ENCODE measurements around the gene LRRC47.

GRCh38 chr1:3787349-3787715, 9.0 kb downstream of the LRRC47 start:
- TF ChIP-seq, protein P1, sequence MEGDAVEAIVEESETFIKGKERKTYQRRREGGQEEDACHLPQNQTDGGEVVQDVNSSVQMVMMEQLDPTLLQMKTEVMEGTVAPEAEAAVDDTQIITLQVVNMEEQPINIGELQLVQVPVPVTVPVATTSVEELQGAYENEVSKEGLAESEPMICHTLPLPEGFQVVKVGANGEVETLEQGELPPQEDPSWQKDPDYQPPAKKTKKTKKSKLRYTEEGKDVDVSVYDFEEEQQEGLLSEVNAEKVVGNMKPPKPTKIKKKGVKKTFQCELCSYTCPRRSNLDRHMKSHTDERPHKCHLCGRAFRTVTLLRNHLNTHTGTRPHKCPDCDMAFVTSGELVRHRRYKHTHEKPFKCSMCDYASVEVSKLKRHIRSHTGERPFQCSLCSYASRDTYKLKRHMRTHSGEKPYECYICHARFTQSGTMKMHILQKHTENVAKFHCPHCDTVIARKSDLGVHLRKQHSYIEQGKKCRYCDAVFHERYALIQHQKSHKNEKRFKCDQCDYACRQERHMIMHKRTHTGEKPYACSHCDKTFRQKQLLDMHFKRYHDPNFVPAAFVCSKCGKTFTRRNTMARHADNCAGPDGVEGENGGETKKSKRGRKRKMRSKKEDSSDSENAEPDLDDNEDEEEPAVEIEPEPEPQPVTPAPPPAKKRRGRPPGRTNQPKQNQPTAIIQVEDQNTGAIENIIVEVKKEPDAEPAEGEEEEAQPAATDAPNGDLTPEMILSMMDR (IDR thresholded peaks at IDR 0.05), result no peak
- no peak for TF ChIP-seq POLR2A (IDR thresholded peaks at IDR 0.05)
